PC-9 (cell line): ENCODE results near the gene CHRNA4. TPM values are rescaled to one million over a fixed set of nuclear protein-coding genes. Genes with fewer than 3 reads are reported as not detected.

Experiments
- BruUV-seq: library from RNA; stranded (reverse); fragments of 400-500 nt; replicated peaks from 2 replicates; lab custom pipeline; 2021; lab: Mats Ljungman, UMichigan
- CTCF ChIA-PET: fragments of 300-600 bp; sonication (Branson Sonifier 250); formaldehyde crosslinking; loops from one replicate; lab custom pipeline; 2022; ENCODE audit warnings: antibody characterized with exemption; lab: Charles Lee
- POLR2A ChIA-PET: fragments of 300-600 bp; sonication (Branson Sonifier 250); formaldehyde crosslinking; loops from one replicate; lab custom pipeline; 2022; ENCODE audit warnings: antibody characterized with exemption; ENCODE audit not compliant: unreplicated experiment; lab: Charles Lee
- DNase-seq, 2 experiments: peaks; one replicate each; pipeline versions ENCODE4 v3.0.0 to v3.0.0-alpha.2; 2015 to 2022; ENCODE audit warnings: mixed read lengths in 1 of 2
- H2AFZ ChIP-seq: fragments of 200-600 bp; sonication (generic); 2 replicates; pipeline ENCODE4 v1.8.1; 2017; ENCODE audit warnings: antibody characterized with exemption
- H3F3A ChIP-seq: fragments of 200-600 bp; sonication (generic); 2 replicates; pipeline ENCODE4 v1.8.1; 2017; ENCODE audit warnings: antibody characterized with exemption, mild to moderate bottlenecking, low read depth; ENCODE audit not compliant: insufficient read depth
- H3K27ac ChIP-seq: fragments of 200-600 bp; sonication (generic); 2 replicates; pipeline ENCODE4 v1.6.1; 2016; ENCODE audit warnings: mixed run types
- H3K27me3 ChIP-seq: fragments of 200-600 bp; sonication (generic); 2 replicates; pipeline ENCODE4 v1.6.1; 2016; ENCODE audit warnings: low read depth, mixed run types; ENCODE audit not compliant: insufficient read depth
- H3K36me3 ChIP-seq: fragments of 200-600 bp; sonication (generic); 2 replicates; pipeline ENCODE4 v1.6.1; 2016; ENCODE audit warnings: low read depth, mixed run types
- H3K4me1 ChIP-seq: fragments of 200-600 bp; sonication (generic); replicated peaks from 2 replicates; pipeline ENCODE4 v1.6.1; 2016; ENCODE audit warnings: mixed run types; ENCODE audit not compliant: insufficient read depth
- H3K4me2 ChIP-seq: fragments of 200-600 bp; sonication (generic); 2 replicates; pipeline ENCODE4 v1.6.1; 2017; ENCODE audit warnings: mixed run types
- H3K4me3 ChIP-seq: fragments of 200-600 bp; sonication (generic); 2 replicates; pipeline ENCODE4 v1.6.1; 2016; ENCODE audit warnings: mixed run types
- H3K79me2 ChIP-seq: fragments of 200-600 bp; sonication (generic); 2 replicates; pipeline ENCODE4 v1.6.1; 2017; ENCODE audit warnings: low read depth, mixed run types
- H3K9me2 ChIP-seq: fragments of 200-600 bp; sonication (generic); 2 replicates; pipeline ENCODE4 v1.8.1; 2017; ENCODE audit warnings: mild to moderate bottlenecking; ENCODE audit not compliant: insufficient read depth
- H3K9me3 ChIP-seq: fragments of 200-600 bp; sonication (generic); 2 replicates; pipeline ENCODE4 v1.8.1; 2016; ENCODE audit warnings: low read depth; ENCODE audit not compliant: insufficient read depth
- H4K20me1 ChIP-seq: fragments of 200-600 bp; sonication (generic); 2 replicates; pipeline ENCODE4 v1.8.1; 2017; ENCODE audit not compliant: insufficient read depth
- CTCF ChIP-seq: fragments of 200-600 bp; sonication (generic); conservative IDR thresholded peaks from 2 replicates; pipeline ENCODE4 v1.6.1; 2017; ENCODE audit warnings: mixed run types, antibody characterized with exemption, mild to moderate bottlenecking, moderate library complexity
- EZH2 ChIP-seq: fragments of 200-600 bp; sonication (generic); IDR thresholded peaks from 2 replicates; pipeline ENCODE4 v1.8.0; 2017; ENCODE audit warnings: antibody characterized with exemption, low read depth
- intact Hi-C: fragments of 100-400 bp; cut with micrococcal nuclease; formaldehyde crosslinking; loops from one replicate; pipeline ENCODE4 v1.10.0; 2022; ENCODE audit not compliant: unreplicated experiment
- total RNA-seq: library from RNA; stranded (reverse); gene quantifications from 2 replicates; pipeline ENCODE4 v1.2.3, GENCODE V29; 2021

CHRNA4 gene
- total RNA-seq, 1 experiment from 2014 or later, result not detected

GRCh38 chr20:63369024-63369530 lies 7.9 kb upstream of the CHRNA4 start:
- H2AFZ ChIP-seq, result no peak overlapping the region
- no TSS peak for BruUV-seq
- H3K27ac ChIP-seq, result no peak overlapping the region
- ChIA-PET CTCF (no interaction called here), POLR2A (no interaction called here)
- peaks cover 96% of the 10 kb centered on the region for H3K27me3 ChIP-seq
- H3K4me3 ChIP-seq, result no peak overlapping the region
- H3K79me2 ChIP-seq, result no peaks in the 10 kb centered on the region
- TF ChIP-seq CTCF, result no peak
- no peak for TF ChIP-seq EZH2
- no peaks in the 10 kb centered on the region for H3K4me1 ChIP-seq
- H3K36me3 ChIP-seq, result no peaks in the 10 kb centered on the region
- peaks cover 18% of the 10 kb centered on the region; the same call in 1 of the 2 replicates for H4K20me1 ChIP-seq
- no peaks in the 10 kb centered on the region for H3F3A ChIP-seq
- DNase-seq, result no peak
- intact Hi-C loops, result no loop called here
- H3K4me2 ChIP-seq, result no peak overlapping the region
- H3K9me3 ChIP-seq, result no peaks in the 10 kb centered on the region
- no peaks in the 10 kb centered on the region for H3K9me2 ChIP-seq

- ChIA-PET POLR2A (no interaction called here), CTCF (no interaction called here)
Observed at GRCh38 chr20:63368151-63368550, 7.0 kb upstream of the CHRNA4 start.

GRCh38 chr20:63367446-63368055 lies 6.4 kb upstream of the CHRNA4 start:
- no peak overlapping the region for H2AFZ ChIP-seq
- H3K79me2 ChIP-seq, result no peaks in the 10 kb centered on the region
- H3K4me1 ChIP-seq, result no peaks in the 10 kb centered on the region
- H3K27ac ChIP-seq, result no peak overlapping the region
- H3K36me3 ChIP-seq, result no peaks in the 10 kb centered on the region
- no peak overlapping the region for H3K4me2 ChIP-seq
- intact Hi-C loops, result no loop called here
- DNase-seq, result no peak
- H3K4me3 ChIP-seq, result no peak overlapping the region
- H3K27me3 ChIP-seq, result peaks cover 95% of the 10 kb centered on the region
- no peaks in the 10 kb centered on the region for H3K9me2 ChIP-seq
- no TSS peak for BruUV-seq
- H3F3A ChIP-seq, result no peaks in the 10 kb centered on the region
- TF ChIP-seq CTCF (no peak), EZH2 (no peak)
- no peaks in the 10 kb centered on the region for H3K9me3 ChIP-seq
- peaks cover 15% of the 10 kb centered on the region for H4K20me1 ChIP-seq
- POLR2A ChIA-PET, result no interaction called here
- CTCF ChIA-PET, result interaction anchor here (0.6 kb wide), 1 partner anchor 543 kb away, joined by 3 read pairs; no protein-coding TSS in a partner anchor

More at GRCh38 chr20:63368151-63368550, 7.0 kb upstream of the CHRNA4 start:
- Histone ChIP-seq H2AFZ (no peak overlapping the region), H3K4me3 (no peak overlapping the region), H3F3A (no peaks in the 10 kb centered on the region), H3K79me2 (no peaks in the 10 kb centered on the region), H4K20me1 (peaks cover 15% of the 10 kb centered on the region), H3K36me3 (no peaks in the 10 kb centered on the region), H3K9me3 (no peaks in the 10 kb centered on the region), H3K4me2 (no peak overlapping the region), H3K27ac (no peak overlapping the region), H3K4me1 (no peaks in the 10 kb centered on the region), H3K27me3 (peaks cover 95% of the 10 kb centered on the region), H3K9me2 (no peaks in the 10 kb centered on the region)
- no TSS peak for BruUV-seq
- TF ChIP-seq CTCF (no peak), EZH2 (no peak)
- intact Hi-C loops, result no loop called here
- no peak for DNase-seq
